Ishikawa (cell line): ENCODE results near the gene MBOAT2.

Source experiments
- CEBPB ChIP-seq: IDR thresholded peaks from 2 replicates; pipeline ENCODE4 v1.6.1; 2012
- CREB1 ChIP-seq: IDR thresholded peaks from 2 replicates; pipeline ENCODE4 v1.6.1; 2012; ENCODE audit warnings: low read depth
- EGR1 ChIP-seq: IDR thresholded peaks from 2 replicates; pipeline ENCODE4 v1.6.1; 2012
- EP300 ChIP-seq: IDR thresholded peaks from 2 replicates; pipeline ENCODE4 v1.6.1; 2012; ENCODE audit warnings: borderline replicate concordance
- FOXM1 ChIP-seq: IDR thresholded peaks from 2 replicates; pipeline ENCODE4 v1.6.1; 2012; ENCODE audit warnings: low read depth, borderline replicate concordance
- MAX ChIP-seq: IDR thresholded peaks from 2 replicates; pipeline ENCODE4 v1.6.1; 2012
- NFIC ChIP-seq: IDR thresholded peaks from 2 replicates; pipeline ENCODE4 v1.6.1; 2012
- RAD21 ChIP-seq: IDR thresholded peaks from 2 replicates; pipeline ENCODE4 v1.6.1; 2012; ENCODE audit warnings: low read depth
- TAF1 ChIP-seq: IDR thresholded peaks from 2 replicates; pipeline ENCODE4 v1.6.1; 2012; ENCODE audit warnings: low read depth, mild to moderate bottlenecking
- TCF12 ChIP-seq: IDR thresholded peaks from 2 replicates; pipeline ENCODE4 v1.6.1; 2012; ENCODE audit warnings: low read depth
- TEAD4 ChIP-seq: IDR thresholded peaks from 2 replicates; pipeline ENCODE4 v1.6.1; 2012
- YY1 ChIP-seq: IDR thresholded peaks from 2 replicates; pipeline ENCODE4 v1.6.1; 2012; ENCODE audit warnings: low read depth
- ZBTB7A ChIP-seq: IDR thresholded peaks from 2 replicates; pipeline ENCODE4 v1.6.1; 2012; ENCODE audit warnings: low read depth
- TF ChIP-seq, protein P1 (sequence below): IDR thresholded peaks from 2 replicates; pipeline ENCODE4 v1.6.1; 2012; ENCODE audit warnings: low read depth, mild to moderate bottlenecking
- TF ChIP-seq, protein P2 (sequence below): IDR thresholded peaks from 2 replicates; pipeline ENCODE4 v1.6.1; 2012

Gene MBOAT2

GRCh38 chr2:8997631-8998030 lies 5.9 kb downstream of the MBOAT2 start:
- no peak for TF ChIP-seq CREB1
- TF ChIP-seq, protein P1, sequence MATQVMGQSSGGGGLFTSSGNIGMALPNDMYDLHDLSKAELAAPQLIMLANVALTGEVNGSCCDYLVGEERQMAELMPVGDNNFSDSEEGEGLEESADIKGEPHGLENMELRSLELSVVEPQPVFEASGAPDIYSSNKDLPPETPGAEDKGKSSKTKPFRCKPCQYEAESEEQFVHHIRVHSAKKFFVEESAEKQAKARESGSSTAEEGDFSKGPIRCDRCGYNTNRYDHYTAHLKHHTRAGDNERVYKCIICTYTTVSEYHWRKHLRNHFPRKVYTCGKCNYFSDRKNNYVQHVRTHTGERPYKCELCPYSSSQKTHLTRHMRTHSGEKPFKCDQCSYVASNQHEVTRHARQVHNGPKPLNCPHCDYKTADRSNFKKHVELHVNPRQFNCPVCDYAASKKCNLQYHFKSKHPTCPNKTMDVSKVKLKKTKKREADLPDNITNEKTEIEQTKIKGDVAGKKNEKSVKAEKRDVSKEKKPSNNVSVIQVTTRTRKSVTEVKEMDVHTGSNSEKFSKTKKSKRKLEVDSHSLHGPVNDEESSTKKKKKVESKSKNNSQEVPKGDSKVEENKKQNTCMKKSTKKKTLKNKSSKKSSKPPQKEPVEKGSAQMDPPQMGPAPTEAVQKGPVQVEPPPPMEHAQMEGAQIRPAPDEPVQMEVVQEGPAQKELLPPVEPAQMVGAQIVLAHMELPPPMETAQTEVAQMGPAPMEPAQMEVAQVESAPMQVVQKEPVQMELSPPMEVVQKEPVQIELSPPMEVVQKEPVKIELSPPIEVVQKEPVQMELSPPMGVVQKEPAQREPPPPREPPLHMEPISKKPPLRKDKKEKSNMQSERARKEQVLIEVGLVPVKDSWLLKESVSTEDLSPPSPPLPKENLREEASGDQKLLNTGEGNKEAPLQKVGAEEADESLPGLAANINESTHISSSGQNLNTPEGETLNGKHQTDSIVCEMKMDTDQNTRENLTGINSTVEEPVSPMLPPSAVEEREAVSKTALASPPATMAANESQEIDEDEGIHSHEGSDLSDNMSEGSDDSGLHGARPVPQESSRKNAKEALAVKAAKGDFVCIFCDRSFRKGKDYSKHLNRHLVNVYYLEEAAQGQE: no peak
- TF ChIP-seq EP300: no peak
- TF ChIP-seq TEAD4: no peak
- no peak for TF ChIP-seq CEBPB
- TF ChIP-seq TAF1: no peak
- TF ChIP-seq EGR1: no peak
- no peak for TF ChIP-seq RAD21
- TF ChIP-seq YY1: no peak
- no peak for TF ChIP-seq ZBTB7A
- TF ChIP-seq, protein P2, sequence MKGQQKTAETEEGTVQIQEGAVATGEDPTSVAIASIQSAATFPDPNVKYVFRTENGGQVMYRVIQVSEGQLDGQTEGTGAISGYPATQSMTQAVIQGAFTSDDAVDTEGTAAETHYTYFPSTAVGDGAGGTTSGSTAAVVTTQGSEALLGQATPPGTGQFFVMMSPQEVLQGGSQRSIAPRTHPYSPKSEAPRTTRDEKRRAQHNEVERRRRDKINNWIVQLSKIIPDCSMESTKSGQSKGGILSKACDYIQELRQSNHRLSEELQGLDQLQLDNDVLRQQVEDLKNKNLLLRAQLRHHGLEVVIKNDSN: no peak
- no peak for TF ChIP-seq TCF12
- TF ChIP-seq MAX: no peak
- no peak for TF ChIP-seq NFIC
- no peak for TF ChIP-seq FOXM1

DNA sequence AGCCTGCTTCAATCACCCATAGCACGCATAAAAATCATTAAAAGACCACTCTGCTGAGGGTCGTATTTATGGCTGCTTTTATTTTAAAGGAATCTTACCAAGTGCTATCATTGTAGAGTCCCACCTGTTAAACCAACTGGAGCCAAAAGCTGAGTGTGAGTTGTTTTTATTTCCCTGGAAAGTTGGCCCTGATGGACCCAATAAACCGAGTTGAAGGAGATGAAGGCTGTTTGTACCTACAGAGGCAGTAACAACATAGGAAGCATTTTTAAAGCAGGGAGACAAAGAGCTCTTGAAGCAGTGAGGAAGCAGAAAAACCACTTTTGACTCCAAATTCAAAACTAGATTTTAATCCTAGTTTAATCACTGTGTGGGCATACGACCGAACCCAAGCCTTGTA lies 6.4 kb downstream of the MBOAT2 start:
- TF ChIP-seq RAD21 (no peak), CEBPB (no peak), EGR1 (no peak), CREB1 (no peak), MAX (no peak), TCF12 (no peak), EP300 (no peak)

GRCh38 chr2:8996006-8996405 lies 7.5 kb downstream of the MBOAT2 start:
- TF ChIP-seq TCF12 (no peak), CEBPB (no peak), EP300 (no peak), NFIC (no peak), ZBTB7A (no peak), MAX (no peak), FOXM1 (no peak), YY1 (no peak), TEAD4 (no peak), EGR1 (no peak), RAD21 (no peak), CREB1 (no peak), TAF1 (no peak)
- TF ChIP-seq, protein P1: no peak
- TF ChIP-seq, protein P2: no peak

GRCh38 chr2:8994386-8994785 lies 9.1 kb downstream of the MBOAT2 start:
- TF ChIP-seq, protein P2: no peak
- TF ChIP-seq ZBTB7A (no peak), RAD21 (no peak), TEAD4 (no peak), TCF12 (no peak), CREB1 (no peak), EP300 (no peak), FOXM1 (no peak), YY1 (no peak), NFIC (no peak), CEBPB (no peak)
- TF ChIP-seq, protein P1: no peak

DNA sequence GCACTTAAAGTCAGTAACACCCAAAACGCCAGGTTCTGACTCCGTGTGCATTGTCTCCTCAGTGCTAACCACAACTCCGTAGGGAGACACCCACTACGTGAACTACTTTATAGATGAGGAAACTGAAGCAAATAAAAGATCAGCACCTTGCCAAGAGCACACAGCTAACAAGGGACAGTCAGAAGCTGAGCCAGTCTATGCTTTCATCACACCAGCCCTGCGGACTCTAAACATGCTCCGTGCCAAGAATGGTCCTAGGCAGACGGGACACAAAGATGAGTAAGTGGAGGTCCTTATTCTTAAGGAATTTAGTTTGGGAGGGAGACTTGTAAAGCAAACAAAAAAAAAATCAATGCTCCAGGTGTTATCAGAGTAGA lies 9.6 kb downstream of the MBOAT2 start:
- TF ChIP-seq TCF12 (no peak), EGR1 (no peak), ZBTB7A (no peak), YY1 (no peak), FOXM1 (no peak), CREB1 (no peak), MAX (no peak), RAD21 (no peak), TAF1 (no peak)
